Osteoblast (primary cell): ENCODE data around the gene ZBP1. TPM values are rescaled to one million over a fixed set of nuclear protein-coding genes. Genes with fewer than 3 reads are reported as not detected.
A peak's percentile ranks its signal among the peaks of the same experiment; 100 is the strongest.
"Not testable (repeated sequence)": the region's sequence is repeated elsewhere in the genome, so short reads cannot be mapped to it uniquely, and the experiment has no call there.

Source experiments
- DNase-seq: peaks from one replicate; pipeline ENCODE4 v3.0.0; 2011; ENCODE audit warnings: low spot score, mixed read lengths; ENCODE audit not compliant: insufficient read length; ENCODE audit errors: missing footprints
- H2AFZ ChIP-seq: 2 replicates; pipeline ENCODE4 v1.6.0; 2011; ENCODE audit warnings: mild to moderate bottlenecking, low read length
- H3K27ac ChIP-seq: 2 replicates; pipeline ENCODE4 v1.5.1; 2011; ENCODE audit warnings: mild to moderate bottlenecking, low read depth, low read length, moderate library complexity
- H3K27me3 ChIP-seq: 2 replicates; pipeline ENCODE4 v1.6.0; 2012; ENCODE audit warnings: mild to moderate bottlenecking, control low read depth, inconsistent platforms, low read length, moderate library complexity; ENCODE audit not compliant: insufficient read depth
- H3K36me3 ChIP-seq: 2 replicates; pipeline ENCODE4 v1.5.1; 2011; ENCODE audit warnings: mild to moderate bottlenecking, low read length, control low read depth, moderate library complexity; ENCODE audit not compliant: insufficient read depth
- H3K4me1 ChIP-seq: 2 replicates; pipeline ENCODE4 v1.5.1; 2011; ENCODE audit warnings: mild to moderate bottlenecking, low read length, control low read depth, moderate library complexity; ENCODE audit not compliant: insufficient read depth
- H3K4me2 ChIP-seq: 2 replicates; pipeline ENCODE4 v1.6.0; 2011; ENCODE audit warnings: mild to moderate bottlenecking, low read length; ENCODE audit not compliant: insufficient read depth
- H3K4me3 ChIP-seq: fragments of 200-600 bp; sonication (generic); 3 replicates; pipeline ENCODE4 v1.5.1; 2012; ENCODE audit warnings: mild to moderate bottlenecking, low read length, inconsistent platforms; ENCODE audit not compliant: insufficient read depth
- H3K79me2 ChIP-seq: 2 replicates; pipeline ENCODE4 v1.6.0; 2012; ENCODE audit warnings: mild to moderate bottlenecking, low read length, control low read depth, inconsistent platforms; ENCODE audit not compliant: insufficient read depth
- H3K9me3 ChIP-seq: 2 replicates; pipeline ENCODE4 v1.5.1; 2011; ENCODE audit warnings: low read depth, low read length, control low read depth
- H4K20me1 ChIP-seq: 2 replicates; pipeline ENCODE4 v1.6.0; 2012; ENCODE audit warnings: mild to moderate bottlenecking, low read length, control low read depth; ENCODE audit not compliant: insufficient read depth
- CTCF ChIP-seq: IDR thresholded peaks from 2 replicates; pipeline ENCODE4 v1.5.1; 2011; ENCODE audit warnings: mild to moderate bottlenecking, low read depth, low read length, moderate library complexity; ENCODE audit errors: extremely low read depth
- total RNA-seq: library from RNA; depleted of rRNA; stranded (reverse); fragments of >200 nt; gene quantifications from 2 replicates; pipeline ENCODE4 v1.2.3, GENCODE V29; 2012

ZBP1 gene
- total RNA-seq, 1 donor, result not detected

GRCh38 chr20:57632286-57632685 lies 12.1 kb upstream of the ZBP1 start:
- peaks cover 24% of the 10 kb centered on the region for H3K27me3 ChIP-seq
- peaks cover 2% of the 10 kb centered on the region for H3K4me1 ChIP-seq
- H3K36me3 ChIP-seq, result no peaks in the 10 kb centered on the region
- no peak for DNase-seq
- no peaks in the 10 kb centered on the region for H3K9me3 ChIP-seq
- TF ChIP-seq CTCF, result no peak
- no peak overlapping the region for H2AFZ ChIP-seq
- H3K4me3 ChIP-seq, result no peak overlapping the region
- H3K4me2 ChIP-seq, result no peak overlapping the region
- no peaks in the 10 kb centered on the region for H4K20me1 ChIP-seq
- no peak overlapping the region for H3K27ac ChIP-seq
- H3K79me2 ChIP-seq, result no peaks in the 10 kb centered on the region

GRCh38 chr20:57630061-57630460 lies 9.8 kb upstream of the ZBP1 start:
- Histone ChIP-seq H3K9me3 (no peaks in the 10 kb centered on the region), H3K4me1 (peaks cover 2% of the 10 kb centered on the region), H2AFZ (no peak overlapping the region), H3K4me3 (no peak overlapping the region), H3K4me2 (no peak overlapping the region), H3K79me2 (no peaks in the 10 kb centered on the region), H3K27me3 (peaks cover 18% of the 10 kb centered on the region), H4K20me1 (no peaks in the 10 kb centered on the region), H3K27ac (no peak overlapping the region), H3K36me3 (no peaks in the 10 kb centered on the region)
- no peak for TF ChIP-seq CTCF
- no peak for DNase-seq

- not testable (repeated sequence) for H3K79me2 ChIP-seq, H3K27ac ChIP-seq, H3K4me1 ChIP-seq, DNase-seq, H2AFZ ChIP-seq, H3K9me3 ChIP-seq, H4K20me1 ChIP-seq, H3K4me3 ChIP-seq, H3K4me2 ChIP-seq, H3K36me3 ChIP-seq
- H3K27me3 ChIP-seq, result peaks cover 14% of the 10 kb centered on the region
Measured at GRCh38 chr20:57629491-57629901, 9.3 kb upstream of the ZBP1 start.

- not testable (repeated sequence) for H3K4me3 ChIP-seq, H3K27me3 ChIP-seq
Measured at GRCh38 chr20:57628962-57629308, 8.7 kb upstream of the ZBP1 start.

GRCh38 chr20:57628047-57628961 lies 8.1 kb upstream of the ZBP1 start:
- Histone ChIP-seq H3K27me3 (peaks cover 4% of the 10 kb centered on the region), H3K27ac (no peak overlapping the region), H4K20me1 (no peaks in the 10 kb centered on the region), H3K36me3 (no peaks in the 10 kb centered on the region), H3K4me2 (peak overlapping the region; percentile 1), H3K4me1 (peaks cover 2% of the 10 kb centered on the region), H3K4me3 (no peak overlapping the region), H2AFZ (peak overlapping the region; percentile 58), H3K9me3 (no peaks in the 10 kb centered on the region), H3K79me2 (no peaks in the 10 kb centered on the region)
- no peak for TF ChIP-seq CTCF
- no peak for DNase-seq

More at GRCh38 chr20:57628962-57629308, 8.7 kb upstream of the ZBP1 start:
- not testable (repeated sequence) for H3K79me2 ChIP-seq, H3K27ac ChIP-seq, H3K36me3 ChIP-seq, H3K4me1 ChIP-seq, H3K4me2 ChIP-seq, H3K9me3 ChIP-seq, H4K20me1 ChIP-seq, DNase-seq, H2AFZ ChIP-seq
